ENCODE data around the gene CCR4.
"Not testable (repeated sequence)": the region's sequence is repeated elsewhere in the genome, so short reads cannot be mapped to it uniquely, and the experiment has no call there.

CCR4 gene

GRCh38 chr3:32952369-32953077 is 1.1 kb downstream of the CCR4 start:
- no peak for DNase-seq (ENCODE audit: low spot score)

GRCh38 chr3:32954506-32954905 is 3.1 kb downstream of the CCR4 start:
- no peak for DNase-seq (ENCODE audit: low spot score)

DNA sequence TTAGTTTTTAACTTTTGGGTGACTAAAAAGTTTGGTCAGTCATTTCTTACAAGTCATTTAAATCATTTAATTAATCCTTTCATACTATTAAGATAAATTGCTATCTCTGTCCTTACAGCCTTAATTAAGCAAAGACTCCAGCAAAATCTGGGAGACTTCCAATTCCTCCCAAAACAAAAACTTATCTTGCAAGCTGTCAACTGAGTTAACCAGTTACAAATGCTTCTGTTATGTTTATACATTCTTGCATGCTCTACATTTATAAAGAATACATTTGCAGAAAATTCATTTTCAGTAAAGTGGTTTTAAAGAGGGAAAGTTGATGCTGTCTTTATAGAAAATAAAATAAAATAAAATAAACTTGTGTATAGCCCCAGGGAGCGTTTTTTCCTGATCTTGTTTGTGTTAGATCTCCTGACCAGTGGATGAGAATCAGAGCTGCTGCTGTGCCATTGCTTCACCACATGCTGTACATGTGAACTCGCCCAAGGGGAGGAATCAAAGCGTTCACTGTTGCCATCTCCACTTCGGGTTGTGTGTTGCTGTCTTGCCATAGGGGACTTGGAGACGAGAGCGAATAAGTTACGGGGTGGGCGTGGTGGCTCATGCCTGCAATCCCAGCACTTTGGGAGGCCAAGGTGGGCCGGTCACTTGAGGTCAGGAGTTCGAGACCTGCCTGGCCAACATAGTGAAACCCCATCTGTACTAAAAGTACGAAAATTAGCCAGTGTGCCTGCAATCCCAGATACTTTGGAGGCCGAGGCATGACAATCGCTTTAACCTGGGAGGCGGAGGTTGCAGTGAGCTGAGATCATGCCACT is 5.5 kb downstream of the CCR4 start:
- DNase-seq (ENCODE audit: low spot score) = no peak

GRCh38 chr3:32958509-32958908 is 7.1 kb downstream of the CCR4 start:
- no peak for DNase-seq (ENCODE audit: low spot score)

GRCh38 chr3:32959371-32959770 is 7.9 kb downstream of the CCR4 start:
- no peak for DNase-seq (ENCODE audit: low spot score)

DNA sequence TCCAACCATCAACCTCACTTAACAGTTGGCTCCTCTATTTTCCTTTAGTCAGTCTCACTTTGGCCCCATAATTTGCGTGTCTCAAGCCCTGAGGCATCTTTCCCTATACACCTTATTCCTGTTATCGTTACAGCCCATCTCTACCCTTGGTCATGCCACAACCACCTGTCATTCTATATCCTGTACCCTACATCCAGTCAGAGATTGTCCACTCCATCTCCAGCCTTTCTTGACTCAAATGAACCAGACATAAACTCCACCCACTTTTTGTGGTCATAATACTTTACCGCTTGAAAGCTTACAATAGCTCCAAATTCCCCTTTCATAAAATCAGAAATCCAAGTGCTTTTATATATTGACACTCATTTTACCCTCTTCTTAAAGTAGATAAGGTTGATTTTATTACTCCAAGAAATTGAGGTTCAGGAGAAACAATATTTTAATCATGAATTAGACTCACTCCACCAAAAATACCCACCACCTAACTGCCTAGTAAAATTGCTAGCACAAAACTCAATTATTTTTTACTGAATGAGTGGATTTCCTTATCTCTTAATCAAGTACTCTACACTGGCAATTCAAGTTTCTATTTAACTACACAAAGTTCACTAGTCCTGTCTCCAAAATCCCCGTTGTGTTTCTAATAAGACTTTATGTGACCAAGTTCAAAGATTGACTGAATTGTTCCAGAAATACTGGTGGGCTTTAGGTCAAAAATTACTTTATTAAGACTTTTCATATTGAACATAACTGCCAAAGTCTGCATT is 9.1 kb downstream of the CCR4 start:
- no peak for DNase-seq (ENCODE audit: low spot score)

DNA sequence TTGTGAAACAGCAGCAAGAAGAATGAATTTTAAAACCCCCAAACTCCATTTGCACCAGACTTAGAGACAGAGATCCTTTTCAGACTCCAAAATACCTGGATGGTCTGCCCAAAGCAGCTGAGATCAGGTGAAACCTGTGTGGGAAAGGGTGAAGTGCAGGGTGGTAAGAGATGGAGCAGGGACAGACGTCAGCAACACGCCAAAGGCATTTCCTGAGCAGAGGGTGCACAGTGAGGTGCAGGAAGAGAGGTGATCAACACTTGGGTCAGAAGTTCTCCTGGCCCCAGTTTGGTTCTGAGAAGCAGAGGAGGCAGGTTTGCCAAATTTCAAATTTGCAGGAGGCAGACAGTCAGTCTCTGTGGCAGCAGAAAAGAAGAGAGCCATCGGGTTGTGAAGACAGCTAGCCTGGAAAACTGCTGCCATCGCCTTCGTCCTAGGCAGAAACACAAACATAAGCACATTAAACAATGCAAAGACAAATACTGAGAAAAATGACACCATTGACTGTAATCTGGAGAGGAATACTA is 9.8 kb downstream of the CCR4 start:
- no peak for DNase-seq (ENCODE audit: low spot score)

- DNase-seq (ENCODE audit: low spot score) = no peak
These were observed 12.4 kb downstream of the CCR4 start for GRCh38 chr3:32963871-32964270.

DNA sequence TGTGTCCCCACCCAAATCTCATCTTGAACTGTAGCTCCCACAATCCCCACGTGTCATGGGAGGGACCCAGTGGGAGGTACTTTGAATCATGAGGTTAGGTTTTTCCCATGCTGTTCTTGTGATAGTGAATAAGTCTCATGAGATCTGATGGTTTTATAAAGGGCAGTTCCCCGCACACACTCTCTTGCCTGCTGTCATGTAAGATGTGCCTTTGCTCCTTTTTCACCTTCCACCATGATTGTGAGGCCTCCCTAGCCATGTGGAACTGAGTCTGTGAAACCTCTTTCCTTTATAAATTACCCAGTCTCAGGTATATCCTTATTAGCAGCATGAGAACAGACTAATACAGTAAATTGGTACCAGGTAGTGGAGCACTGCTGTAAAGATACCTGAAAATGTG is 13.3 kb downstream of the CCR4 start:
- DNase-seq (ENCODE audit: low spot score) = not testable (repeated sequence)

GRCh38 chr3:32965617-32966213 is 14.3 kb downstream of the CCR4 start:
- not testable (repeated sequence) for DNase-seq (ENCODE audit: low spot score)

GRCh38 chr3:32966627-32967026 is 15.2 kb downstream of the CCR4 start:
- not testable (repeated sequence) for DNase-seq (ENCODE audit: low spot score)

- DNase-seq (ENCODE audit: low spot score) = no peak
These were observed 16.9 kb downstream of the CCR4 start for GRCh38 chr3:32968166-32968919.

GRCh38 chr3:32968920-32969389 is 17.5 kb downstream of the CCR4 start:
- no peak for DNase-seq (ENCODE audit: low spot score)

GRCh38 chr3:32969656-32970055 is 18.2 kb downstream of the CCR4 start:
- no peak for DNase-seq (ENCODE audit: low spot score)

DNA sequence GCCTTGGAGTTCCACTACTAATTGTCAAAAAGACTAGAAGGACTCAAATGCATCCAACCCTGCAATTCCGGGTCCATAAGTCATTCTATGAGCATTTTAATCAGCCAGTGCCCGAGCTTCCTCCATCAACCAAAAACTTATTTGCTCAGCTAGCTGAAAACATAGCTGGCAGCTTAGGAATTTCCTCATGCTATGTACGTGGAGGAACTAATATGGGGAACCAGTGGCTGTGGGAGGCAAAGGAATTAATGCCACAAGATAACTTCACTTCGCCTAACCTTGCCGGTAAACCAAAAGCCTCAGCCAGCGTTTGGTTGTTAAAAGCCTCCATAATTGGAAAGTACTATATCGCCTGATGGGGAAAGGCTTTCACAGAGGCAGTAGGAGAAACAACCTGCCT is 19.8 kb downstream of the CCR4 start:
- not testable (repeated sequence) for DNase-seq (ENCODE audit: low spot score)

DNA sequence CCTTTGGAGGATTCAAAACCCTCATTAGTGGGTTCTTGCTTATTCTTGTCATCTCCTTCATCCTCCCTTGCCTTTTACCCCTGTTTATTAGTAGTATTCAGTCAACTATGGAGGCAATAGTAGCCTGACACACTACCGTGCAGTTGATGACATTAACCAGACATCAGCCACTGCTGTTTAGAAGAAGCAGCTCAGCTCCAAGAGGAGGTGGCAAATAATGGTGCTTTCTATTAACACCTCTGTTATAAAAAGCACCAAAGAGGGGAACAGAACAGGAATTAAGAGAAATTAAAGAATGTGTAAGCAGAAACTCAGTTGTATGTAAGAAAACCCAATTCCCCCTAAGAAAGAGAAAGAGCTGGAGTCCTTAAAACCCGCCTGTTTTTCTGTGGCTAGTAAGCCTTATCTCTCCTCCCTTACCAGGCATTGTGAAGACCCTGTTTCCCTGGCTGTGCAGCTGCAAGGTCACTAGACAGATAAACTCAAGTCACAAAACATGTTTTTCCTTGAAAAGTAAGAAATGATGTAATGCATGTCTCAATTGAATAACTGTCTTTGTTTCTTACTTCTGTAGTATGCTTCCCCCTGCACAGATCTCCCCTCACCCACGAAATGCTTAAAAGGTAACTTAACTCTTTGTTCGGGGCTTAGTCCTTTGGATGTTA is 21.2 kb downstream of the CCR4 start:
- no peak for DNase-seq (ENCODE audit: low spot score)

DNA sequence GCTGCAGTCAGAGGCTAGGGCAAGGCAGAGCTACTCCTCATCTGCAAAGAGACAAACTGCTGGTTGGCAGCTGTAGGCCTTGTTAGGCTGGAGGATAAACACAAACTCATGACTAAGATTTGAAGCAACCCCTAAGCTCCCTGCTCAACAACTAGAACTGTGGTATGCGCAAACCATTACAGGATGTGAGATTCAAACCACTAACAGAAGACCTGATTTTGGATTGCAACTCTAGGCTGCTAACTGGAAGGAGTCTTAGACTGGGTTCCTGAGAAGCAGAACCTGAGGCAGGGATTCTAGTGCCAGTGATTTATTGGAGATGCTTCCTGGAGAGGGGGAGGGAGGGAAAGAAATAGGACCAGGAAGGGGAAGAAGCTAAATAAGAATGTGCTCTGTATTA is 22.5 kb downstream of the CCR4 start:
- no peak for DNase-seq (ENCODE audit: low spot score)

DNA sequence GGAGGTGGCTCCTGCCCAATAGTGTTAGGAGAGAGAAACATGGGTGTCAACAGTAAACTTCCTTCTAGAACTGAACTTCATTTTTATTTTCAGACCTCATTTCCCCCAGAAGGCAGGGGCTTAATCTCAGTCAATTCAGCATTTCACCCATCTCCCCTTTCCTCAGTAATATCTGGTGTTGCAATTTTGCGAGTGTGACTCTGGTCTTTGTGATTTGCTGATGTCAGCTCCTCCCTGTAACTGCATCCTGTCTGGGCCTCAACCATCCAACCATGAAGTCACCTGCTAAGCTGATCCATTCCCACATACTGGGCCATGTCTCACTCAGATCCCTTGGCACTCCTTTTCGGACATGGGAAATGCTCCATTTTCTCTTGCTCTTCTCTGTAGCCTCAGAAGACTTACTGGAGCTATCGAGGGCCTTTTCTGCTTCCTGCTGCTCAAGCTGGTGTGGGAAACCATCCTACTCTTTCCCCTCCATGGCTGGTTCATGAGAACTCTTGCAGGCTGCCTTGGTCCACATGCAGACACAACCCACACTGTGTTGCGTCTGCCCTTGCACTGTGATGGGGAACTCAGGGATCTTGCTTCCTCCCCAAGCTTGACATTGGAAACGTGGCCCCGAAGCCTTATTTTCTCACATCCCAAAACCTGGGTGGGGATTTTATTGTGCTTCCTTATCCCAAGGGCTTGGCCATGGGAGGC is 24.6 kb downstream of the CCR4 start:
- no peak for DNase-seq (ENCODE audit: low spot score)

DNA sequence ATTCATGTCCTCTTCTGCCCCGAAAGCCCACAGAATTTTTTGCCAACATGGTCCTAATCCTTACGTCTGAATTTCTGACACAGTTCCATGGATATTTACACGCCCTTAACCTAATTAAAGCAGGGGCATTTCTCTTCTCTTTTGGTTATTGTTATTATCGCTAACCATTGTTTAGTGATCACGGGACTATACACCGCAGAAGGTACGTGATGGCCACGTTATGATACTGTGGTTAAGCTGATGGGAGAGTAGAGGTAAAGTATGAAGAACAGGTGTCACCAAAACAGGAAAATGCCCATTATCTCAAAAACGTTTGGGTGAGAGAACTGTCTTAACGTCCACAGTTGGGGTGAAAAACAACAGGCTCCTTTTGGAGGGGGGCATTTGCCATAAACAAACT is 26.4 kb downstream of the CCR4 start:
- no peak for DNase-seq (ENCODE audit: low spot score)

DNA sequence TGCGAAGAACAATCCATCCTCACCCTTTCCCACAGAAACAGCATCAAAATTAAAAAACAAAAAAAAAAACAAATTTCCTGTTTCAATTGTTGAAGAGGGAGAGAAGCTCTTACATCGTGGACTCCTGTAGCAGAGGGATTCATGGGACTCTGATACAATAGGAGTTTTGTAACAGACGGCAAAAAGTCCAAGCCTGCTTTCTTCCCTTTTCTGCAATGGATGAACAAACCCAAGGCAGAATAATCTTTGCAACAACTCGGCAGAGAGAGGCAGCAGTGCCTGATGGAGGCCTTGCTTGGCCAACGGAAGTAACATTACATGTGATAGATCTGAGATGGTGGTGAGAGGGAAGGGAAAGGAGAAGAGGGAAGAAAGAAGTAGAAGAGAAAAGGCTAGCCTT is 26.9 kb downstream of the CCR4 start:
- DNase-seq (ENCODE audit: low spot score) = no peak
